Ovary (tissue), 3 donors: ENCODE results near the gene SMARCAL1.

Experiments
- CTCF ChIP-seq, 3 donors: fragments of 450-650 bp in 2 of 3; fragments of 200-600 bp in 1 of 3; IDR thresholded peaks; one replicate each; pipeline versions ENCODE4 v1.5.1 to v1.8.0; 2016 to 2022; ENCODE audit warnings: antibody characterized with exemption in 3 of 3, mild to moderate bottlenecking in 1 of 3
- POLR2A ChIP-seq: fragments of 450-650 bp; IDR thresholded peaks from one replicate; pipeline ENCODE4 v1.6.1; 2017; ENCODE audit warnings: antibody characterized with exemption, mild to moderate bottlenecking, moderate library complexity
- donor health status: DM: no; HTN: no; CAD: no.

GRCh38 chr2:216475767-216476166, 63.5 kb downstream of the SMARCAL1 start:
- TF ChIP-seq CTCF (IDR thresholded peaks at IDR 0.05) (no peak), POLR2A (no peak)
